ENCODE results near the gene SLC24A3. TPM values are rescaled to one million over a fixed set of nuclear protein-coding genes. Genes with fewer than 3 reads are reported as not detected.

SLC24A3 gene
- total RNA-seq, 1 donor from 2014 or later = 0.11 TPM

GRCh38 chr20:19725373-19725772 is 512.9 kb downstream of the SLC24A3 start:
- DNase-seq (ENCODE audit: extremely low spot score, unreplicated experiment) = no peak
- no peaks in the 10 kb centered on the region for H3K36me3 Mint-ChIP-seq (ENCODE audit: unreplicated experiment)
- H3K4me3 Mint-ChIP-seq (ENCODE audit: unreplicated experiment) = no peak overlapping the region
- H3K27me3 Mint-ChIP-seq (ENCODE audit: unreplicated experiment) = no peaks in the 10 kb centered on the region
- TF ChIP-seq CTCF (IDR thresholded peaks at IDR 0.05) = no peak
- no peak overlapping the region for H3K27ac Mint-ChIP-seq (ENCODE audit: unreplicated experiment)
- H3K9me3 Mint-ChIP-seq (ENCODE audit: unreplicated experiment) = no peaks in the 10 kb centered on the region
- peaks cover 7% of the 10 kb centered on the region for H3K4me1 Mint-ChIP-seq (ENCODE audit: unreplicated experiment)

GRCh38 chr20:19725814-19726525 is 513.5 kb downstream of the SLC24A3 start:
- peaks cover 7% of the 10 kb centered on the region for H3K4me1 Mint-ChIP-seq (ENCODE audit: unreplicated experiment)
- H3K4me3 Mint-ChIP-seq (ENCODE audit: unreplicated experiment) = no peak overlapping the region
- H3K9me3 Mint-ChIP-seq (ENCODE audit: unreplicated experiment) = no peaks in the 10 kb centered on the region
- no peak overlapping the region for H3K27ac Mint-ChIP-seq (ENCODE audit: unreplicated experiment)
- no peak for DNase-seq (ENCODE audit: extremely low spot score, unreplicated experiment)
- no peaks in the 10 kb centered on the region for H3K27me3 Mint-ChIP-seq (ENCODE audit: unreplicated experiment)
- H3K36me3 Mint-ChIP-seq (ENCODE audit: unreplicated experiment) = no peaks in the 10 kb centered on the region
- TF ChIP-seq CTCF (IDR thresholded peaks at IDR 0.05) = no peak

GRCh38 chr20:19727251-19727847 is 514.9 kb downstream of the SLC24A3 start:
- no peaks in the 10 kb centered on the region for H3K36me3 Mint-ChIP-seq (ENCODE audit: unreplicated experiment)
- DNase-seq (ENCODE audit: extremely low spot score, unreplicated experiment) = no peak
- H3K4me1 Mint-ChIP-seq (ENCODE audit: unreplicated experiment) = peaks cover 7% of the 10 kb centered on the region
- no peaks in the 10 kb centered on the region for H3K27me3 Mint-ChIP-seq (ENCODE audit: unreplicated experiment)
- no peak overlapping the region for H3K27ac Mint-ChIP-seq (ENCODE audit: unreplicated experiment)
- no peak for TF ChIP-seq CTCF (IDR thresholded peaks at IDR 0.05)
- no peak overlapping the region for H3K4me3 Mint-ChIP-seq (ENCODE audit: unreplicated experiment)
- H3K9me3 Mint-ChIP-seq (ENCODE audit: unreplicated experiment) = no peaks in the 10 kb centered on the region

- no peak for TF ChIP-seq CTCF (IDR thresholded peaks at IDR 0.05)
- Mint-ChIP-seq H3K4me3 (ENCODE audit: unreplicated experiment) (no peak overlapping the region), H3K9me3 (ENCODE audit: unreplicated experiment) (no peaks in the 10 kb centered on the region), H3K4me1 (ENCODE audit: unreplicated experiment) (peaks cover 13% of the 10 kb centered on the region), H3K36me3 (ENCODE audit: unreplicated experiment) (no peaks in the 10 kb centered on the region), H3K27ac (ENCODE audit: unreplicated experiment) (no peak overlapping the region), H3K27me3 (ENCODE audit: unreplicated experiment) (no peaks in the 10 kb centered on the region)
- DNase-seq (ENCODE audit: extremely low spot score, unreplicated experiment) = no peak
These were observed 517.2 kb downstream of the SLC24A3 start for GRCh38 chr20:19729672-19730071.

GRCh38 chr20:19730706-19731105 is 518.3 kb downstream of the SLC24A3 start:
- Mint-ChIP-seq H3K27ac (ENCODE audit: unreplicated experiment) (no peak overlapping the region), H3K4me1 (ENCODE audit: unreplicated experiment) (peaks cover 23% of the 10 kb centered on the region), H3K9me3 (ENCODE audit: unreplicated experiment) (no peaks in the 10 kb centered on the region), H3K4me3 (ENCODE audit: unreplicated experiment) (no peak overlapping the region), H3K27me3 (ENCODE audit: unreplicated experiment) (no peaks in the 10 kb centered on the region), H3K36me3 (ENCODE audit: unreplicated experiment) (no peaks in the 10 kb centered on the region)
- TF ChIP-seq CTCF (IDR thresholded peaks at IDR 0.05) = no peak
- DNase-seq (ENCODE audit: extremely low spot score, unreplicated experiment) = no peak
